Measurements from ENCODE around the gene SYTL2. TPM values are rescaled to one million over a fixed set of nuclear protein-coding genes. Genes with fewer than 3 reads are reported as not detected.

Gene SYTL2
- total RNA-seq, 2 donors from 2014 or later: 1.7 to 3.4 TPM

- TF ChIP-seq CTCF (conservative IDR thresholded peaks at IDR 0.05): no peak
- H3K27ac Mint-ChIP-seq: no peak overlapping the region
- H3K27ac ChIP-seq (ENCODE audit: low read depth, low read length): no peak overlapping the region
- H3K36me3 ChIP-seq (ENCODE audit: control insufficient read depth, insufficient read depth, low read length): no peaks in the 10 kb centered on the region
- DNase-seq: no peak
- no peaks in the 10 kb centered on the region for H3K9me3 ChIP-seq (ENCODE audit: control insufficient read depth, low read length)
- no peaks in the 10 kb centered on the region for H3K9me3 Mint-ChIP-seq
- no peak overlapping the region for H3K4me3 Mint-ChIP-seq
- peaks cover 1% of the 10 kb centered on the region for H3K4me1 Mint-ChIP-seq
- H3K4me3 ChIP-seq (ENCODE audit: low read length): no peak overlapping the region
- WGBS, 2 experiments (ENCODE audit: insufficient coverage in 1 of 2, insufficient read length in 1 of 2): 91 to 100% methylated on average over 1 to 2 of the region's 3 CpGs
- H3K27me3 Mint-ChIP-seq (ENCODE audit: insufficient read depth): no peaks in the 10 kb centered on the region
- H3K9ac ChIP-seq (ENCODE audit: extremely low read depth, low read length, poor library complexity, severe bottlenecking): no peak overlapping the region
- no peaks in the 10 kb centered on the region for H3K4me1 ChIP-seq (ENCODE audit: control insufficient read depth, insufficient read depth, low read length)
- H3K27me3 ChIP-seq (ENCODE audit: control insufficient read depth, insufficient read depth, low read length, poor library complexity, severe bottlenecking): no peaks in the 10 kb centered on the region
- no peaks in the 10 kb centered on the region for H3K36me3 Mint-ChIP-seq (ENCODE audit: low read depth)
Measured at GRCh38 chr11:85704967-85705366, 106.0 kb downstream of the SYTL2 start.

GRCh38 chr11:85699957-85700741, 110.8 kb downstream of the SYTL2 start:
- Histone ChIP-seq H3K27ac (ENCODE audit: low read depth, low read length) (no peak overlapping the region), H3K9me3 (ENCODE audit: control insufficient read depth, low read length) (no peaks in the 10 kb centered on the region), H3K9ac (ENCODE audit: extremely low read depth, low read length, poor library complexity, severe bottlenecking) (no peak overlapping the region), H3K36me3 (ENCODE audit: control insufficient read depth, insufficient read depth, low read length) (no peaks in the 10 kb centered on the region), H3K27me3 (ENCODE audit: control insufficient read depth, insufficient read depth, low read length, poor library complexity, severe bottlenecking) (no peaks in the 10 kb centered on the region), H3K4me1 (ENCODE audit: control insufficient read depth, insufficient read depth, low read length) (no peaks in the 10 kb centered on the region), H3K4me3 (ENCODE audit: low read length) (no peak overlapping the region)
- no peaks in the 10 kb centered on the region for H3K9me3 Mint-ChIP-seq
- TF ChIP-seq CTCF (conservative IDR thresholded peaks at IDR 0.05): no peak
- H3K27me3 Mint-ChIP-seq (ENCODE audit: insufficient read depth): no peaks in the 10 kb centered on the region
- H3K27ac Mint-ChIP-seq: no peak overlapping the region
- no peak overlapping the region for H3K4me3 Mint-ChIP-seq
- 87 to 93% methylated on average over 2 of the region's 2 CpGs for WGBS, 2 experiments (ENCODE audit: insufficient coverage in 1 of 2, insufficient read length in 1 of 2)
- no peaks in the 10 kb centered on the region for H3K36me3 Mint-ChIP-seq (ENCODE audit: low read depth)
- DNase-seq: no peak
- H3K4me1 Mint-ChIP-seq: peaks cover 7% of the 10 kb centered on the region

GRCh38 chr11:85698195-85698594, 112.7 kb downstream of the SYTL2 start:
- H3K36me3 ChIP-seq (ENCODE audit: control insufficient read depth, insufficient read depth, low read length): no peaks in the 10 kb centered on the region
- H3K4me3 Mint-ChIP-seq: no peak overlapping the region
- no peak overlapping the region for H3K4me3 ChIP-seq (ENCODE audit: low read length)
- DNase-seq: no peak
- no peaks in the 10 kb centered on the region for H3K9me3 Mint-ChIP-seq
- H3K4me1 Mint-ChIP-seq: peaks cover 7% of the 10 kb centered on the region
- no peaks in the 10 kb centered on the region for H3K9me3 ChIP-seq (ENCODE audit: control insufficient read depth, low read length)
- TF ChIP-seq CTCF (conservative IDR thresholded peaks at IDR 0.05): no peak
- no peaks in the 10 kb centered on the region for H3K27me3 ChIP-seq (ENCODE audit: control insufficient read depth, insufficient read depth, low read length, poor library complexity, severe bottlenecking)
- 100% methylated on average over 1 of the region's 1 CpG for WGBS, 2 experiments (ENCODE audit: insufficient coverage in 1 of 2, insufficient read length in 1 of 2)
- H3K27ac Mint-ChIP-seq: no peak overlapping the region
- no peak overlapping the region for H3K9ac ChIP-seq (ENCODE audit: extremely low read depth, low read length, poor library complexity, severe bottlenecking)
- no peaks in the 10 kb centered on the region for H3K27me3 Mint-ChIP-seq (ENCODE audit: insufficient read depth)
- no peaks in the 10 kb centered on the region for H3K36me3 Mint-ChIP-seq (ENCODE audit: low read depth)
- H3K4me1 ChIP-seq (ENCODE audit: control insufficient read depth, insufficient read depth, low read length): no peaks in the 10 kb centered on the region
- no peak overlapping the region for H3K27ac ChIP-seq (ENCODE audit: low read depth, low read length)

All from endodermal cell (in vitro differentiated cells).